Astrocyte (in vitro differentiated cells and primary cell): Measurements from ENCODE around the gene DMKN.

Experiments
- CTCF ChIP-seq: IDR thresholded peaks from 2 replicates; pipeline ENCODE4 v1.5.1; 2011; ENCODE audit warnings: low read depth, mild to moderate bottlenecking, inconsistent platforms, low read length, moderate library complexity; ENCODE audit not compliant: insufficient read depth
- EZH2 ChIP-seq: IDR thresholded peaks from 2 replicates; pipeline ENCODE4 v1.6.1; 2012; ENCODE audit warnings: mild to moderate bottlenecking, low read length, inconsistent platforms; ENCODE audit not compliant: insufficient read depth

DNA sequence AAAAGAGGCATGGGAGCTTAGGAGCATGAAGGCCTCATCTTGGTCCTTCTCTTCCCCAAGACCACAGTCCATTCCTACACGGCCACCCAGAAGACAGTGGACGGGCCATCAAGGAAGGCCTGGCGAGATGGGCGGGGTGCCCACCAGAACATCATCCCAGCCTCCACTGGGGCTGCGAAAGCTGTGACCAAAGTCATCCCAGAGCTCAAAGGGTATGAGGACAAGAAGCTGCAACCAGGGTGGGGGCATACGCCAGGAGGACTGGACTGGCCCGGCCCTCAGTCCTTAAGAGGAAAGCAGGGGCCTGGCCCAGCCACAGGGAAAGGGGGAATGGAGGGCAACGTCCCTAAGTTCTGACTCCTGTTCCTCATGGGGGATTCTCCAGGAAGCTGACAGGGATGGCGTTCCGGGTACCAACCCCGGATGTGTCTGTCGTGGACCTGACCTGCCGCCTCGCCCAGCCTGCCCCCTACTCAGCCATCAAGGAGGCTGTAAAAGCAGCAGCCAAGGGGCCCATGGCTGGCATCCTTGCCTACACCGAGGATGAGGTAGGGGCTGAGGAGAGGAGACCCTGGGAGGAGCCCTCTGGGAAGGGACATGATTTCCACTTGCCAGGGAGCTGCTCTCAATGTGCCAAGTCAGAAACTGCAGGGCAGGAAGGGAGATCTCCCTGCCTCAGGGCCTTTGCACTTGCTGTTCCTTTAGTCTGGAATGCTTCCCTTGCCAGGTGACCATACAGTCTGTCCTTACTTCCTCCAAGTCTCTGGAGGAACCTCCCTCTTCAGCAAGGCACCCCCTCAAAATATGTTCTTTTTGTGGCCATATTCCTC is 30.0 kb upstream of the DMKN start:
- TF ChIP-seq CTCF (no peak), EZH2 (no peak)
